Pancreas (tissue), 10 donors: ENCODE results near the gene ZNF578. TPM values are rescaled to one million over a fixed set of nuclear protein-coding genes. Genes with fewer than 3 reads are reported as not detected.

ENCODE experiments used
- ATAC-seq, 4 donors: fragments of 200-7000 bp; cut with Tn5 transposase; one replicate each; pipeline versions ENCODE4 v1.8.0 to v1.9.1; 2020; ENCODE audit warnings: mild to moderate bottlenecking in 4 of 4, moderate library complexity in 4 of 4
- DNase-seq, 6 donors: peaks; one replicate each; pipeline ENCODE4 v3.0.0-alpha.2; 2020
- FAIRE-seq: peaks from 2 replicates; lab custom pipeline; 2012; peaks lifted over from hg19 to GRCh38; lab: Jason Lieb, UNC
- H3K27ac ChIP-seq, 4 donors: fragments of 200-600 bp; sonication (generic); 1 replicate in 3 of 4; 2 replicates in 1 of 4; pipeline versions ENCODE4 v1.5.0 to v1.8.0; 2020
- H3K27me3 ChIP-seq, 4 donors: fragments of 200-600 bp; one replicate each; pipeline ENCODE4 v1.8.0; 2021
- H3K36me3 ChIP-seq, 3 donors: fragments of 200-600 bp; sonication (generic) in 1 of 3; one replicate each; pipeline versions ENCODE4 v1.5.0 to v1.8.0; 2020 to 2021
- H3K4me1 ChIP-seq, 3 donors: fragments of 200-600 bp; one replicate each; pipeline ENCODE4 v1.8.0; 2021
- H3K4me3 ChIP-seq, 4 donors: fragments of 200-600 bp; sonication (generic) in 2 of 4; one replicate each; pipeline versions ENCODE4 v1.5.0 to v1.8.0; 2020 to 2021
- H3K9me3 ChIP-seq, 4 donors: fragments of 200-600 bp; one replicate each; pipeline ENCODE4 v1.8.0; 2021
- CTCF ChIP-seq, 4 donors: fragments of 200-600 bp; sonication (generic) in 3 of 4; IDR thresholded peaks; one replicate each; pipeline versions ENCODE4 v1.5.0 to v1.8.0; 2021; ENCODE audit warnings: antibody characterized with exemption in 4 of 4
- WGBS, 2 donors: extraction: QIAGEN DNeasy Blood & Tissue Kit; methylation state at CpG; one replicate each; pipeline ENCODE4 v1.1.7; 2013; 5-methylcytosine and 5-hydroxymethylcytosine counted together
- intact Hi-C, 3 donors: fragments of 100-400 bp; cut with DNase I; formaldehyde crosslinking; loops; one replicate each; pipeline versions ENCODE4 v1.11.1 to v1.14.2; 2022
- polyA plus RNA-seq, 2 donors: library from polyadenylated mRNA; stranded (reverse); fragments of 200-250 nt; gene quantifications; one replicate each; pipeline ENCODE4 v1.2.3, GENCODE V29; 2013
- total RNA-seq, 6 donors: library from RNA; stranded (reverse); fragmentation: NEBNext Ultra II Directional in 4 of 6; extraction: Animal tissue kit (Norgen Biotek cat#: 25700) in 4 of 6; gene quantifications; one replicate each; pipeline versions ENCODE4 v1.2.1 to v1.2.4, GENCODE V29; 2021 to 2023
- donor health status: healthy with polysubstance abuse.
- donor health status: DM: no; HTN: no; CAD: no; lungs with moderate emphysema.
- donor health status: DM: no; HTN: no; CAD: no.
- donor health status: control.
- donor health status: control.
- donor health status: Bipolar disorder and iron deficiency.
- donor health status: DM: yes; HTN: yes; CAD: no.
- donor health status: DM: no; HTN: no; CAD: no.
- donor health status: DM: no; HTN: no; CAD: no.
- donor health status: DM: yes; HTN: yes; CAD: no.

ZNF578 gene
- total RNA-seq (1 to 10 TPM in 1 of 6 donors, under 1 TPM in 5; 0.16 to 2.0 (median 0.56) TPM), polyA plus RNA-seq (under 1 TPM; 0.15 to 0.85 TPM)

DNA sequence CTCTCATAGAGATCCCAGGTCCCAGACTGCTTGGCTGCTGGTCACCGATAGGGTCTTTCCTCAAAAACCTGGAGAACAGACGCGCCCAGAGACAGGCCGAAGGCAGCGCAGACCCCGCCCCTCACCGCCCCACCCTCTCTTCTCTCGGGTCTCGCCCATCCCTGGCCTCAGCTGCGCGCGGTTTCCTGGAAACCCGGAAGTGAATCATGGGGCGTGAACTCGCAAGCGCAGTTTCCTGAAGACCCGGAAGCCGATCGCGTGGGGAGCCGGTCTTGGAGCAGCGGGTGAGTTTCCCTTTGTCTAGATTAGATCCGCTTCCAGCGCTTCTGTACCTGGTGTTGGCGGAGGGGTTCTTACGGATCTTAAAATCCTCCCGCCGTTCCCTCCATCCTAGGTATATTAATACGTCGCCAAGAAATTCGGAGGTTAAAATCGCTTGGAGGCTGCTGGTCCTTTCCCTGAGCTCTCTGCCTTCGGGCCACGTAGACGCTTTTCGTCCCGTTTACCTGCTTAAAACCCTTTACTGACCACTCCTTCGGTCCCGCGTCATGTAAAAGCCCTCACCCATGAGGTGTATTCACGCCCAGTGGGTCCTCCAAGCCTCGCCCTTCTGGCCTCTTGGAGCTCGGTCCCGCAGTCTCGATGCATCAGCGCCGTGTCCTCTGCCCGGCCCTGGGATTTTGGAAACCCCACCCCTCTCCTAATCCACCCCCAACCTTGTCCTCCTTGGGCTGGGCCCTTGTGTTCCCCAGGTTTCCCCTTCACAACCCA, at the start of gene ZNF578:
ZNF578 (plus strand) TSS at position 230 of the 771 bp plus-strand sequence. CDS start 48,293 bp downstream, outside the sequence.
- WGBS, 2 donors = 2% methylated on average over 48 of the region's 48 CpGs
- Histone ChIP-seq H3K27me3 (no peaks in the 10 kb centered on the region), H3K9me3 (peaks cover 0 to 6% (median 0%) of the 10 kb centered on the region in 4 donors), H3K27ac (peak within 1 kb of the TSS in 1 of 4 donors; percentile 4), H3K4me1 (peaks cover 0 to 3% (median 0%) of the 10 kb centered on the region in 3 donors), H3K36me3 (peaks cover 0 to 6% (median 0%) of the 10 kb centered on the region in 3 donors), H3K4me3 (peak within 1 kb of the TSS; percentile 14 to 66 (median 40))
- peak; percentile 62 to 83 (median 71) for DNase-seq
- TF ChIP-seq CTCF (IDR thresholded peaks at IDR 0.05) = no peak
- ATAC-seq = peak; percentile 92 to 99 (median 97)
- FAIRE-seq = no peak
- intact Hi-C loops = no loop called here

- 97 to 100% methylated on average over 6 of the region's 6 CpGs for WGBS, 2 donors
- Histone ChIP-seq H3K4me1 (no peaks in the 10 kb centered on the region), H3K4me3 (no peak overlapping the region), H3K9me3 (no peaks in the 10 kb centered on the region), H3K27ac (no peak overlapping the region), H3K36me3 (peaks cover 7 to 55% (median 24%) of the 10 kb centered on the region in 3 donors), H3K27me3 (no peaks in the 10 kb centered on the region)
- DNase-seq (no peak), FAIRE-seq (no peak), ATAC-seq (no peak)
- TF ChIP-seq CTCF (IDR thresholded peaks at IDR 0.05) = no peak
- intact Hi-C loops = no loop called here
Observed at GRCh38 chr19:52410276-52410675, 43.1 kb upstream of the ZNF578 start.

DNA sequence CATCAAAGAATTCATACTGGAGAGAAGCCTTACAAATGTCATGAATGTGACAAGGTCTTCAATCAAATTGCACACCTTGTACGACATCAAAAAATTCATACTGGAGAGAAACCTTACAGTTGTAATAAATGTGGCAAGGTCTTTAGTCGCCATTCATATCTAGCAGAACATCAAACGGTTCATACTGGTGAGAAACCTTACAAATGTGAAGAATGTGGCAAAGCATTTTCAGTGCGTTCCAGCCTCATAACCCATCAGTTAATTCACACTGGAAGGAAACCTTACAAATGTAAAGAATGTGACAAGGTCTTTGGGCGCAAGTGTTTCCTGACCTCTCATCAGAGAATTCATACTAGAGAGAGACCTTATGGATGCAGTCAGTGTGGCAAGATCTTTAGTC, 37.6 kb upstream of the ZNF578 start:
- H3K27ac ChIP-seq = no peak overlapping the region
- peaks cover 0 to 7% (median 0%) of the 10 kb centered on the region in 3 donors for H3K36me3 ChIP-seq
- H3K4me3 ChIP-seq = no peak overlapping the region
- no peak for DNase-seq
- ATAC-seq = no peak
- FAIRE-seq = no peak
- peaks cover 0 to 8% (median 3%) of the 10 kb centered on the region in 4 donors for H3K9me3 ChIP-seq
- H3K27me3 ChIP-seq = no peaks in the 10 kb centered on the region
- no peaks in the 10 kb centered on the region for H3K4me1 ChIP-seq
- intact Hi-C loops = no loop called here
- no peak for TF ChIP-seq CTCF (IDR thresholded peaks at IDR 0.05)
- WGBS, 2 donors = 88 to 90% methylated on average over 5 of the region's 5 CpGs

GRCh38 chr19:52428937-52429336, 24.4 kb upstream of the ZNF578 start, which contains the start of gene ZNF534:
ZNF534 (plus strand) TSS chr19:52429148; CDS start chr19:52431475, 2,327 bp downstream.
- DNase-seq = no peak
- no peak for ATAC-seq
- intact Hi-C loops = no loop called here
- no peak within 1 kb of the TSS for H3K27ac ChIP-seq
- H3K4me1 ChIP-seq = no peaks in the 10 kb centered on the region
- no peaks in the 10 kb centered on the region for H3K9me3 ChIP-seq
- no peak for TF ChIP-seq CTCF (IDR thresholded peaks at IDR 0.05)
- no peaks in the 10 kb centered on the region for H3K27me3 ChIP-seq
- no peak for FAIRE-seq
- no peaks in the 10 kb centered on the region for H3K36me3 ChIP-seq
- WGBS, 2 donors = 38 to 44% methylated on average over 27 of the region's 27 CpGs
- no peak within 1 kb of the TSS for H3K4me3 ChIP-seq

- no peaks in the 10 kb centered on the region for H3K27me3 ChIP-seq
- no peak overlapping the region for H3K27ac ChIP-seq
- ATAC-seq (no peak), DNase-seq (no peak), FAIRE-seq (no peak)
- no peaks in the 10 kb centered on the region for H3K36me3 ChIP-seq
- no peaks in the 10 kb centered on the region for H3K4me1 ChIP-seq
- 46 to 59% methylated on average over 3 of the region's 3 CpGs for WGBS, 2 donors
- intact Hi-C loops = no loop called here
- TF ChIP-seq CTCF (IDR thresholded peaks at IDR 0.05) = no peak
- no peaks in the 10 kb centered on the region for H3K9me3 ChIP-seq
- H3K4me3 ChIP-seq = no peak overlapping the region
Observed at GRCh38 chr19:52442179-52442578, 11.2 kb upstream of the ZNF578 start.
